Stomach (tissue), 4 donors: ENCODE measurements around the gene CROT.

Source experiments
- EP300 ChIP-seq: sonication (generic); formaldehyde crosslinking; IDR thresholded peaks from one replicate; pipeline ENCODE4 v1.6.1; 2017; ENCODE audit warnings: antibody characterized with exemption
- POLR2A ChIP-seq, 4 donors: fragments of 450-650 bp; IDR thresholded peaks; one replicate each; pipeline ENCODE4 v1.6.1; 2016; ENCODE audit warnings: antibody characterized with exemption in 4 of 4, control low read depth in 2 of 4, mild to moderate bottlenecking in 1 of 4, moderate library complexity in 1 of 4
- TF ChIP-seq, protein P1 (sequence below), 7 experiments: fragments of 450-650 bp in 4 of 7; fragments of 200-600 bp in 3 of 7; sonication (generic) in 3 of 7; IDR thresholded peaks; one replicate each; pipeline ENCODE4 v1.5.1; 2016 to 2019; ENCODE audit warnings: antibody characterized with exemption in 7 of 7, control low read depth in 2 of 7, mild to moderate bottlenecking in 1 of 7

DNA sequence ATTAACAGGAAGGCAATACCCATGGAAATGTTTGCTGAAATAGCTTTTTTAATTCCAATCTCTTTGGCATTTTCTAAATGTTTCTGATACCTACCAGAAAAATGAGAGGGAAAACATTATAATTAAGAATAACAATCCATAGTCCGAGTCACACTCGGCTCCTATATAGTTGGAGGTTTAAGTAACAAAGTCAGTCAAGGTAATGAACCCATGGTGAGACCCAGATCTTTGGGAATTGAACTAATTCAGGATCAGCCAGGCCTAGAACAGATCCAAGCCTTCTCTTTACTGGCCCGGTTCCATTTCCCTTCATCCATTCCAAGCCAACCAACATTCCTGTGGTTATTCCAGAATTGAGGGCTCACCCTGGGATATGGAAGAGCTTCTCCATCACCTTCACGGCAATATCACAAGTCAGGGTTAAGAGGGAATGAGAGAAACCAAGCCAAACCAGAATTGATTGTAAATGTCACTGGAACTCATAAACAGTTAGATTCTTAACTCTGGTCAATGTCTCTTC, 101.7 kb downstream of the CROT start:
- TF ChIP-seq, protein P1, sequence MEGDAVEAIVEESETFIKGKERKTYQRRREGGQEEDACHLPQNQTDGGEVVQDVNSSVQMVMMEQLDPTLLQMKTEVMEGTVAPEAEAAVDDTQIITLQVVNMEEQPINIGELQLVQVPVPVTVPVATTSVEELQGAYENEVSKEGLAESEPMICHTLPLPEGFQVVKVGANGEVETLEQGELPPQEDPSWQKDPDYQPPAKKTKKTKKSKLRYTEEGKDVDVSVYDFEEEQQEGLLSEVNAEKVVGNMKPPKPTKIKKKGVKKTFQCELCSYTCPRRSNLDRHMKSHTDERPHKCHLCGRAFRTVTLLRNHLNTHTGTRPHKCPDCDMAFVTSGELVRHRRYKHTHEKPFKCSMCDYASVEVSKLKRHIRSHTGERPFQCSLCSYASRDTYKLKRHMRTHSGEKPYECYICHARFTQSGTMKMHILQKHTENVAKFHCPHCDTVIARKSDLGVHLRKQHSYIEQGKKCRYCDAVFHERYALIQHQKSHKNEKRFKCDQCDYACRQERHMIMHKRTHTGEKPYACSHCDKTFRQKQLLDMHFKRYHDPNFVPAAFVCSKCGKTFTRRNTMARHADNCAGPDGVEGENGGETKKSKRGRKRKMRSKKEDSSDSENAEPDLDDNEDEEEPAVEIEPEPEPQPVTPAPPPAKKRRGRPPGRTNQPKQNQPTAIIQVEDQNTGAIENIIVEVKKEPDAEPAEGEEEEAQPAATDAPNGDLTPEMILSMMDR (IDR thresholded peaks at IDR 0.05) = no peak
- no peak for TF ChIP-seq POLR2A (IDR thresholded peaks at IDR 0.05)
- no peak for TF ChIP-seq EP300
